ENCODE results near the gene KHDC3L.
A peak's percentile ranks its signal among the peaks of the same experiment; 100 is the strongest.
"Not testable (repeated sequence)": the region's sequence is repeated elsewhere in the genome, so short reads cannot be mapped to it uniquely, and the experiment has no call there.

KHDC3L gene

DNA sequence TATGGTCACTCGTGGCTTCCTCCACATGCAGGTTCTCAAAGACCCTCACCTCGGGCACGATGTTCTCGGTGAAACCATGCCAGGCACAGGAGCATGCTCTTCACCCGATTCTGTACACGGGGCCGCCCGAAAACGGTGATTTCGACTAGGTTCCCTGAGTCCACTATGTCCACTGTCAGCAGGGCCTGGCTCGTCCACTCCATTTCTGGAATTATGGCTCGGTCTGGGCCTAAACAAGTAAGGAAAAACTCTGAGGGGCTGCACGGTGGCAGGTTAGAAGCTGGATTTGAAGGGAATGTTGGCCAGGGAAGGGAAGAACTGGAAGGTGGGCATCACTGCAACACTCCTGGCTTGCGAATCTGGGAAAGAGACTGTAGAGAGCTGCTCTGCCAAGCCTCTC is 6.7 kb downstream of the KHDC3L start:
- DNase-seq (ENCODE audit: low read depth in 1 of 2, low spot score in 1 of 2) = no peak

DNA sequence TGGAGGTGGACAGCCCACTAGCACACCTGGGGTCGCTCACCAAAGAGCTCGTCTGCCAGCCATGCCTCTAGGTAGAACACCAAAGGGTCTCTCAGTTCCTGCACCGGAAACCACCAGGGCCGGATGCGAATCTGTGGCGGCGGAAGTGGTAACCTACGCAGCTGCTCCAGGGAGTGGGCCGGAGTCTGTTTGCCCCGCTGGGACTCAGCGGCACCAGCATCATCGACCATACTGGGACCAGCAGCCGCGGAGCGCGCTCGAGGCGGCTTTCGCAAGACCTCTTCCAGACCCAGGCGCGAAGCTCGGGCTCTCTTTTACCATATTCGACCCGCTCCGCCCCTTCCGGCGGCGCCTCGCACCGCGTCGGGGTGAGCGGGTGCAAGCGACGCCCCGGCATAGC is 7.1 kb downstream of the KHDC3L start, which contains the start of gene OOEP:
Gene OOEP (minus strand): TSS at position 335 of the 400 bp plus-strand sequence. CDS start 105 bp downstream, at position 230.
- DNase-seq (ENCODE audit: low read depth in 1 of 2, low spot score in 1 of 2) = no peak

DNA sequence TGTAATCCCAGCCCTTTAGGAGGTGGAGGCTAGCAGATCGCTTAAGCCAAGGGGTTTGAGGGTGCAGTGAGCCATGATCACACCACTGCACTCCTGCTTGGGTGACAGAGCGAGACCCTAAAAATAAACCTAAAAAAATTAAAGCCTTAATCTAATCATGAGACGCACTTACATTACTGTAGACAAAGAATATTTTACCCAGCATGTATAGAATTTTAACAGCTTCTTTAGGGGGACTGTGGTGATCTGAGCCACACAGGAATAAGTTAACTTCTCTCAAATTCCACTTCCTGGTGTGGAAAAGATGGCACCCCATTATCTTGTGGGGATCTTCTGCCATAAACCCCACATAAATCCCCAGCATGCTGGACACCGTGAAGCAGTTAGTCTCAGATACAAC is 9.5 kb downstream of the KHDC3L start:
- no peak for DNase-seq (ENCODE audit: low read depth in 1 of 2, low spot score in 1 of 2)

DNA sequence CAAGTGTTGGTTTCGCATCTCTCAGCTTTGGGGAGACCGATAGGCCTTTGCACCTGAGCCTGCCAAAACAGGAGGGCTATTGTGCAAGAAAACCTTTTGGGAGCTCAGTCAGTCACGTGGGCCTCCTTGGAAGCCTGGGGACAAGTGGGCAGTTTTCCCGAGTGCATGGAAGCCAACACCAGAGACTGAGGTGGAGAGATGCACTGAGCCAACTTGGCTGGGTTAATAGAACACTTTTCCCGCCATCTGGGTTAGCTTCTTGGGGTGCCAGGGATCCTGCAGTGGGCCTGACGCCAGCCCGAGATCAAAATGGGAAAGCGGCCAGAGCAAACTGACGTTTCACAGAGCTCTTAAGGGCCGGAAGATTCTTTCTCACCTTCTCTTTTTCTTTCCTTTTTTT is 10.1 kb downstream of the KHDC3L start:
- DNase-seq (ENCODE audit: low read depth in 1 of 2, low spot score in 1 of 2) = no peak

DNA sequence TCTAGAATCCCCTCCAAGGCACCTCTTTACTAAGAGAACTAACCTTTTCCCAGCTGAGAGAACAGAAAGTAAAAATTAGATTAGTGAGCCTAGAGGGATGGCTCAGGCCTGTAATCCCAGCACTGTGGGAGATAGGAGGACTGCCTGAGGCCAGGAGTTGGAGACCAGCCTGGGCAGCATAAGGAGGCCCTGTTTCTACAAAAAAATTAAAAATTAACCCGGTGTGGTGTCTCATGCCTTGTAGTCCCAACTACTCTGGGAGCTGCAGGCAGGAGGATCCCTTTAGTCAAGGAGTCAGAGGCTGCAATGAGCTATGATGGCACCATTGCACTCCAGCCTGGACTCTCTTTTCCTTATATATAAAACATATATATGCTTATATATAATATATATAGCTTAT is 12.8 kb downstream of the KHDC3L start:
- DNase-seq (ENCODE audit: low read depth in 1 of 2, low spot score in 1 of 2) = no peak

DNA sequence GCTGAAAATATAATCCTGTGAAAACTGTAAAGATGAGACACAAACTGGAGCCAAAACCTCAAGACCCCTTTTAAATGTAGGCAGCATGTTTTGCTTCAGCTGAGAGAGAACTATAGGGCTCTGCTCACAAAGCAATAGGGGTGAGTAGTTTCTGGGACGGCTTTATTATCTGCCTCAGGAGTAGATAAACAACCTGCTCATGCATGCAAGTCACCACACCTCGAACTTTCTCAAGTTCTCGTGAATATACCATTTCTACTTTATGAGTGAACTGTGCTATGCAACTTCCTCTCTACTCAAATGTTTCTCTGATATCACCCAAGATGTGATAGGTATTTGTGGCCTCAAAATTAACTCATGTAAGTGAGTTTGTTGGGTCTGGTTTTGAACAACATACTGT is 14.8 kb downstream of the KHDC3L start:
- no peak for DNase-seq (ENCODE audit: low read depth in 1 of 2, low spot score in 1 of 2)

DNA sequence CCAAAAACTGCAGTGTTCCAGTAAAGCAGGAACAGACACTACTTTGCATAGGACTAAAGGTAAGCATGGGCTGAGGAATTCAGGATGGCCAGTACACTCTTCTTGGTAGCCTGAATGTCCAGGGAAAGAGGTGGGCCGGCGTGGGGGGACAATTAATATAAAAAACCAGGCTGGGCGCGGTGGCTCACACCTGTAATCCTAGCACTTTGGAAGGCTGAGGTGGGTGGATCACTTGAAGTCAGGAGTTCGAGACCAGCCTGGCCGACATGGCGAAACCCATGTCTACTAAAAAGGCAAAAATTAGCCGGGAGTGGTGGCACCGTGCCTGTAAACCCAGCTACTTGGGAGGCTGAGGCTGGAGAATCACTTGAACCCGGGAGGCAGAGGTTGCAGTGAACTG is 19.1 kb downstream of the KHDC3L start:
- DNase-seq (ENCODE audit: low read depth in 1 of 2, low spot score in 1 of 2) = not testable (repeated sequence)

DNA sequence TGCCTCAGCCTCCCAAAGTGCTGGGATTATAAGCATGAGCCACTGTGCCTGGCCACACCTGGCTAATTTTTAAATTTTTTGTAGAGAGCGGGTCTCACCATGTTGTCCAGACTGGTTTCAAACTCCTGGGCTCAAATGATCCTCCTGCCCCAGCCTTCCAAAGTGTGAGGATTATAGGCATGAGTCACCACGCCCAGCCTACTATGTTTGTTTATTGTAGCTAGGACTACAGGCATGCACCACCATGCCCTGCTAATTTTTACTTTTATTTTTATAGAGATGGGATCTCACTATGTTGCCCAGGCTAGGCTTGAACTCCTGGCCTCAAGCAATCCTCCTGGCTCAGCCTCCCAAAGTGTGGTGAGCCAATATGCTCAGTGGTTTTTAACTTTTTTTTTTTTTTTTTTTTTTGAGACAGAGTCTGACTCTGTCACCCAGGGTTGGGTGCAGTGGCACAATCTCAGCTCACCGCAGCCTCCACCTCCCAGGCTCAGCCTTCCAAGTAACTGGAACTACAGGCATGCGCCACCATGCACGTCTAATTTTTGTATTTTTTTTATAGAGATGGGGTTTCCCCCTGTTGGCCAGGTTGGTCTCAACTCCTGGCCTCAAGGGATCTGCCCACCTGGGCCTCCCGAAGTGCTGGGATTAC is 20.1 kb downstream of the KHDC3L start:
- no peak for DNase-seq (ENCODE audit: low read depth in 1 of 2, low spot score in 1 of 2)

DNA sequence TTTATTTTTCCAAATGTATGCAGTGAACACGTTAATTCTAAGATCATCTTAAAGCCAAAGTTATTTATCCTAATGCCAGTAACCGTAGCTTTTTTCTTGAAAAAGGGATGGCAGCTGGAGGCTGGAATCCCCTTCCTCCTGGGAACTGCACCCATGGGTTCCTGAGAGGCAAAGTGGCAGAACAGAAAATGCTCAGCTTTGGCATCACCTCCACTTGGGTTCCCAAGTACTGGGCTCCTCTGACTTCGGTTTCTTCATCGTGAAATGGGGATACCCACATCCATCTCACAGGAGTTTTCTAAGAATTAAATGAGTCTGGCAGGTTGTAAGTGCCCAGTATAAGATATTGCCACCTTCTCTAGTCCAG is 26.0 kb downstream of the KHDC3L start:
- no peak for DNase-seq (ENCODE audit: low read depth in 1 of 2, low spot score in 1 of 2)

DNA sequence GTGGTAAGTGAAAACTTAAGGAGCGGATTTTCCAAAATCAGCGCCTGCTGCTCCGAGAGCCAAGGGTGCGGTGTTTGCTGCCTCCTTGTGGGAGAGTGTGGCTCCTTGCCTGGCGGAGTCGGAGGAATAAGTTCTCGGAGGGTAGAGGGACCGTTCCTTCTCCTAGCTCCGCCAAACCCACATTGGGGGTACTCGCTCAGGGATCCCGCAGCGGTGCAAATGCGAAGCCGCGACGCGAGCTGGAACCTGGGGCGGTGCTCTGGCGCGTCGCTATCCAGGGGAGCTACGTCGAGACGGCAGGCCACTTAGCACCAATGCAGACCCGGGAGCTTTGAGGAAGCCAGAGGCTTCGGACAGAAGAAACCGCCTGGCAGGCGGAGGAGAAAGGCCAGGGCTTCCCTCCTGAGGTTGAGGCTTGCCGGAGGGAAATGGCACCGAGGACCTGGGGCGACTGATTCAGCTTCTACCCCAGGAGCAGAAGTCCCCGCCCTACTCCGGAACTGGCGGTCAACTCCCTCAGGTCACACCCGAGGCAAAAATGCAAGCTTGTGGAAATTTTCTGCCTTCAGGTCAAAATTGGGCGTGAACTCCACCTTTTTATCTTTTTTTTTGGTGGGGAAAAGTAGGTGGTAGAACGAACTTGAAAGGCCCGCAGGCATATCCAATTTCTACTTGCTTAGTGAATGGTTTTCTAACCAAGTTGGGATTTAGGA is 26.5 kb downstream of the KHDC3L start:
- DNase-seq (ENCODE audit: low read depth in 1 of 2, low spot score in 1 of 2) = peak in 1 of 2 donors; percentile 30

DNA sequence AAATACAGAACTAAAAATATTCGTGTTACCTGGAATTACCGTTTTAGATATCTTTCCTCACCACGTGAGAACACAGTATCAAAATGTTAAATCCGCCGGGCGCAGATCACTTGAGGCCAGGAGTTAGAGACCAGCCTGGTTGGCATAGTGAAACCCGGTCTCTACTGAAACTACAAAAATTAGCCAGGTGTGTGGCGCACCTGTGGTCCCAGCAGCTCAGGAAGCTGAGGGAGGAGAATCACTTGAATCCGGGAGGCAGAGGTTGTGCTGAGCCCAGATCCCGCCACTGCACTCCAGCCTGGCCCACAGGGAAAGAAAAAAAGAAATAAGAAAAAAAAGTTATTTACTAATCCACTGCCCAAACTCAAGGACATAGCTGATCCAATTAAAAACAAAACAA is 27.4 kb downstream of the KHDC3L start:
- DNase-seq (ENCODE audit: low read depth in 1 of 2, low spot score in 1 of 2) = no peak

DNA sequence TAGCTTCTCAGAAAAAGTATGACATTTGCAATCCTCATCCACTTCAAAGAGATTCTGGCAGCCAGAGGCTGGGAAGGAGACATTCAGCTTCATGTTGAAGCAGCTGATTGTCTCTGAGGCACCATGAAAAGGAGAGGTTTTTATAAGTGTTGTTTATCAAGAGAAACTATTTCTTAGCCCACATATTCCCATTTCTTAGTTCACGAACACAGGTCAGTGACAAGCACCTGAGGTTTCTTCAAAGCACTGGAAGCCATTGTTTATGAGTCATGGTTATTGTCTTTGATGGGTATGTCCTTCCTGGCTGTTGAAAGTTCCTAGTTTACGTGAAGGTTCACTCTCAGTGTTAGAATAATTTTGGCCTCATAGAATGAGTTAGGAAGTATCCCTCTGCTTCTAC is 29.2 kb downstream of the KHDC3L start:
- no peak for DNase-seq (ENCODE audit: low read depth in 1 of 2, low spot score in 1 of 2)

DNA sequence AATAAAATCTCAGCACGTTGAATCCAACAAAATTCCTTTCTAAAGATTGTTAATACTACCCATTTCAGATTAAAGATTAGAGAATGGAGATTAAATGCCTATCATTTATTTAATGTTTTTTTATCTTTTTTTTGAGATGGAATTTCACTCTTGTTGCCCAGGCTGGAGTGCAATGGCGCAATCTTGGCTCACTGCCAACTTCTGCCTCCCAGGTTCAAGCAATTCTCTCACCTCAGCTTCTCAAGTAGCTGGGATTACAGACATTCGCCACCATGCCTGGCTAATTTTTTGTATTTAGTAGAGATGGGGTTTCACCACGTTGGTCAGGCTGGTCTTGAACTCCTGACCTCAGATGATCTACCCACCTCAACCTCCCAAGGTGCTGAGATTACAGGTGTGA is 29.7 kb downstream of the KHDC3L start:
- DNase-seq (ENCODE audit: low read depth in 1 of 2, low spot score in 1 of 2) = not testable (repeated sequence)

DNA sequence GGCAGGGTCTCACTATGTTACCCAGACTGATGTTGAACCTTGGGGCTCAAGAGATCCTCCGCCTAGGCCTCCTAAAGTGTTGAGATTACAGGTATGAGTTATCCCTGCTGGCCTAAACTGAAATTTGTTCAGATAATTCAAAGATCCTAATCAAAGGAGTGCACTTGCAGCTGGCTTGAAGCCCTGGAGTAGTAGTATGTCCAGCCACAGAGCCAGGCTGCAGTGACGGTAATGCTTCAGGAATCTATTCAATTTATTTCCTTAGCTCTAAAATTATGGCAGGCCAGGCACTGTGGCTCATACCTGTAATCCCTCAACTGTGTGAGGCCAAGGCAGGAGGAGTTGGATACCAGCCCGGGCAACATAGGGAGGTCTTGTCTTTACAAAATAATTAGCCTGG is 30.8 kb downstream of the KHDC3L start:
- DNase-seq (ENCODE audit: low read depth in 1 of 2, low spot score in 1 of 2) = no peak

DNA sequence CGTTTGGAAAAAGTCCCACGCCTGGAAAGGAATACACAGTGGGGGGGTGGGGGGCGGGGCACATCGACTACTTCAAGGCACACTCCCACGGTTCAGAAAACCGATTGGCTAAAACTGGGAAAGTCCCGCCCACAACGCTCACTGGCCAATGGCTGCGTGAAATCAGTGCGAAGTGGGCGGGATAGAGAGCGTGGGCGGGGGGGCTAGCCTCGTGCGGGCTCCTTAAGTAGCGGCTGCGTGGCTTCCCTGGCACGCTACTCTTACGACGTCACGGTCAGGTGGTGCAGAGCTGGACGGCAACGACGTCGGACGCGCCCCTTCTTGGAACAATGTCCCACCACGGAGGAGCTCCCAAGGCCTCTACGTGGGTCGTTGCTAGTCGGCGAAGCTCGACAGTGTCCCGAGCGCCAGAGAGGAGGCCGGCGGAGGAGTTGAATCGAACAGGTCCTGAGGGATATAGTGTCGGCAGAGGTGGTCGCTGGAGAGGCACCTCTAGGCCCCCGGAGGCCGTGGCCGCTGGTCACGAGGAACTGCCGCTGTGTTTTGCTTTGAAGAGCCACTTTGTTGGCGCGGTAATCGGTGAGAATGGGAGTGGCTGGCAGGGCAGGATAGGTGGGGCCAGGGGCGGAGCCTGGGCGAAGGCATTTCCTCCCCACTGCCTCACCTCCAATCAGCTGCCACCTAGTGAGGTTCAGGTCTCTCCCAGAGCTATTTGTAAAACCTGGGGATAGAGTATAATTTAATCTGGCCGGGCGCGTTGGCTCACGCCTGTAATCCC is 32.3 kb downstream of the KHDC3L start, which contains the start of gene DDX43:
Gene DDX43 (plus strand): TSS at position 252 of the 778 bp plus-strand sequence. CDS start 78 bp downstream, at position 330.
- peak in 1 of 2 donors; percentile 3 for DNase-seq (ENCODE audit: low read depth in 1 of 2, low spot score in 1 of 2)

DNA sequence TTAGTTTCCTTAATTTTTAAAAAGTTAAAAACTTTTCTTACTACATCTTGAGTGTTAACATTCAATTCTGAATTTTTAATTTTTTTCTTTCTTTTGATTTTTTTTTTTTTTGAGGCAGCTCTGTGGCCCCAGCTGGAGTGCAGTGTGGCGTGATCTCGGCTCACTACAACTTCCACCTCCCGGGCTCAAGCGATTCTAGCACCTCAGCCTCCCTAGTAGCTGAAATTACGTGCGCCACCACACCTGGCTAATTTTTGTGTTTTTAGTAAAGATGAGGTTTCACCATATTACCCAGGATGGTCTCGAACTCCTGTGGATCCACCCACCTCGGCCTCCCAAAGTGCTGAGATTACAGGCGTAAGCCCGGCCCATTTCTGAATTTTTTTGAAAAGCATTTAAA is 33.4 kb downstream of the KHDC3L start:
- no peak for DNase-seq (ENCODE audit: low read depth in 1 of 2, low spot score in 1 of 2)

DNA sequence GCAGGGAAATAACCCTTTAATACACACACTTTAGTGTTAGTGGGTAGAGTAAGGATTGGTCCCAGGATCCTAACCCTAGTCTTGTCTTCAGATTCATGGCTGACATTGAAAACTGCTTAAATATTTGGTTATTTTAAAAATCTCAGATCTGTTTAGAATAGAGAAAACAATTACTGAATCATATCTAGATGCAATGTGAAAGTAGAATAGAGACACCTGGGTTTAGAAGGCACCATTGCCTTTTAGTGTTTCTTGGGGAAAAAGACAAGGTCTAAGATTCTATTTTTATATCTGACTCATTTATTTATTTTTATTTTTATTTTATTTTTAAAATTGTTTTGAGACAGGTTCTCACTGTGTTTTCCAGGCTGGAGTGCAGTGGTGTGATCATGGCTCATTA is 38.2 kb downstream of the KHDC3L start:
- no peak for DNase-seq (ENCODE audit: low read depth in 1 of 2, low spot score in 1 of 2)

DNA sequence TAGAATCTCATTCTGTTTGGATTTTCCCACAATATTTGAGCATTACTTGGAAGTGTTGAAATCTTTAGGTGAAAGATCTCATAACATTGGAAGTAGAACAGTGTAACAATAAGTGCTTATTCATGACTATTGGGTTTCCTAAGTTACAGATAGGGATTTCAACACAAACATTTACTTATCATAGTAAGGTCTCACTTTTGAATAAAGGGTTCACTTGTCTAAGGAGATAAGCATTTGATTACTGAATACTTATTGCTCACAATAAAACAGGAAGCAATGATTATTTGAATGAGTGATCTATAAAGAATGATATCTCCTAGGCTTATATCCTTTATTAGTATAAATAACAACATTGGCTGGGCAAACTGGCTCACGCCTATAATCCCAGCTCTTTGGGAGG is 46.9 kb downstream of the KHDC3L start:
- DNase-seq (ENCODE audit: low read depth in 1 of 2, low spot score in 1 of 2) = no peak

DNA sequence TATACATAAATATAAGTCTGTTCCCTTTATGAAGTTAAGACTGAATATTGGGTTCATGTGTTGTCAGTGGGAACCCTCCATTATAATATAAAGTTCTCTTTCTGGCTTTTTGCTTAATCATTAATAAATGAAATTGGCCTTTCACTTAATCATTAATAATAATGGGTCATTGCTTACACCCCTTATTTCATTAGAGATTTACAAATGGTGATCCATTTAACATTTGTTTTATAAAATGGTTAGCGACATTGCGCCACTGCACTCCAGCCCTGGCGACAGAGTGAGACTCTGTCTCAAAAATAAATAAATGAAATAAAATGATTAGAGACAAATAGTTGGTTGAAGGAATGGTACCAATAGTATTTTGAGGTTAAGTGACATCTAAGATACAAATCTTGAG is 50.6 kb downstream of the KHDC3L start:
- no peak for DNase-seq (ENCODE audit: low read depth in 1 of 2, low spot score in 1 of 2)

All from activated CD4-positive, alpha-beta T cell treated with anti-CD3 and anti-CD28 coated beads, Interleukin-2, amount 50 U/mL, for 24 hours (primary cell).